ENCODE data around the gene AP4E1.
"Not testable (repeated sequence)": the region's sequence is repeated elsewhere in the genome, so short reads cannot be mapped to it uniquely, and the experiment has no call there.

AP4E1 gene

DNA sequence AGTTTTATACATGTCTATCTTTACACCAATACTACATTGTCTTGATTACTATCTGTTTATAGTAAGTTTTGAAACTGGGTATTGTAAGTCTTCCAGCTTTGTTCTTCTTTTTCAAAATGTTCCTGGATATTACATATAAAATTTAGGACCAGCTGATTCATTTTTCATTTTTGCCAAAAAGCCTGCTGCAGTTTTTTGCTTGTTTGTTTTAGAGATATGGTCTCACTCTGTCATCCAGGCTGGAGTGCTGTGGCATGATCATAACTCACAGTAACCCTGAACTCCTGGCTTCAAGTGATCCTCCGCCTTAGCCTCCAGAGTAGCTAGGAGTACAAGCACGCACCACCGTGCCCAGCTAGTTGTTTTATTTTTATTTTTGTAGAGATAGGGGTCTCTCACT, 20.4 kb upstream of the AP4E1 start:
- no peak for DNase-seq (ENCODE audit: low read depth in 1 of 2, low spot score in 1 of 2)

DNA sequence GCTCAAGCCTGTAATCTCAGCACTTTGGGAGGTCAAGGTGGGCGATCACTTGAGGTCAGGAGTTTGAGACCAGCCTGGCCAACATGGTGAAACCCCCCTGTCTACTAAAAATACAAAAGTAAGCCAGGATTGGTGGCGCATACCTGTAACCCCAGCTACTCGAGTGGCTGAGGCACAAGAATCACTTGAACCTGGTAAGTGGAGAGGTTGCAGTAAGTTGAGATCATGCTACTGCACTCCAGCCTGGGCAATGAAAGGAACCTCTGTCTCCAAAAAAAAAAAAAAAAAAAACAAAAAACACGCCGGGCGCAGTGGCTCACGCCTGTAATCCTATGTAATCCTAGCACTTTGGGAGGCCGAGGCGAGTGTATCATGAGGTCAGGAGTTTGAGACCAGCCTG, 18.9 kb upstream of the AP4E1 start:
- DNase-seq (ENCODE audit: low read depth in 1 of 2, low spot score in 1 of 2): no peak

DNA sequence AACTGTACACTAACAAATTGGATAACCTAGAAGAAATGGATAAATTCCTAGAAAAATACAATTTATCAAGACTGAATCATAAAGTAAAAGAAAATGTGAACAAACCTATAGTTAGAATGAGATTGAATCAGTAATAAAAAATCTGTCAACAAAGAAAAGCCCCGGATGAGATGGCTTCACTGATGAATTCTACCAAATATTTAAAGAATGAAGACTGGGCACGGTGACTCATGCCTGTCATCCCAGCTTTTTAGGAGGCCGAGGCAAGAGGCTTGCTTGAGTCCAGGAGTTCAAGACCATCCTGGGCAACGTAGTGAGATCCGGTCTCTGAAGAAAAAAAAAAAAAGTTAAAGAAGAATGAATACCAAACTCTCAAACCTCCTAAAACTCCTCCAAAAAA, 17.7 kb upstream of the AP4E1 start:
- no peak for DNase-seq (ENCODE audit: low read depth in 1 of 2, low spot score in 1 of 2)

DNA sequence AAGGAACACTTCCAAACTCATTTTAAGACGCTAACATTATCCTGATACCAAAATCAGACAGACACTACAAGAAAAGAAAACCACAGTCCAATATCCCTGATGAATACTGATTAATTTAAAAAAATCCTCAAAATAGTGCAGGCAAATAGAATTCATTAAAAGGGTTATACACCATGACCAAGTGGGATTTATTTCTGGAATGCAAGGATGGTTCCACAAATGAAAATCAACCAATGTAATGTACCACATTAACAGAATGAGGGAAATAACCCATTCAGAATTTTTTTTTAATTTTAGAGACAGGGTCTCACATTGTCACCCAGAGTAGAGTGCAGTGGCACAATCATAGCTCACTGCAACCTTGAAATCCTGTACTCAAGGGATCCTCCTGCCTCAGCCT, 17.3 kb upstream of the AP4E1 start:
- DNase-seq (ENCODE audit: low read depth in 1 of 2, low spot score in 1 of 2): no peak

DNA sequence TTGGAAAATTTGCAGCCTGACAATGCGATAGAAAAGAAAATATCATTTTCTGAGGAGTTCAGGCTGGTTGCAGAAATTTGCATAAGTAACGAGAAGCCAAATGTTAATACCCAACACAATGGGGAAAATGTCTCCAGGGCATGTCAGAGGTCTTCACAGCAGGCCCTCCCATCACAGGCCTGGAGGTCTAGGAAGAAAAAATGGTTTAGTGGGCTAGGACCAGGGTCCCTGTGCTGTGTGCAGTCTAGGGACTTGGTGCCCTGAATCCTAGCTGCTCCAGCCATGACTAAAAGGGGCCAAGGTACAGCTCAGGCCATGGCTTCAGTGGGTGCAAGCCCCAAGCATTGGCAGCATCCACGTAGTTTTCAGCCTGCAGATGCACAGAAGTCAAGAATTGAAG, 14.5 kb upstream of the AP4E1 start:
- DNase-seq (ENCODE audit: low read depth in 1 of 2, low spot score in 1 of 2): no peak

DNA sequence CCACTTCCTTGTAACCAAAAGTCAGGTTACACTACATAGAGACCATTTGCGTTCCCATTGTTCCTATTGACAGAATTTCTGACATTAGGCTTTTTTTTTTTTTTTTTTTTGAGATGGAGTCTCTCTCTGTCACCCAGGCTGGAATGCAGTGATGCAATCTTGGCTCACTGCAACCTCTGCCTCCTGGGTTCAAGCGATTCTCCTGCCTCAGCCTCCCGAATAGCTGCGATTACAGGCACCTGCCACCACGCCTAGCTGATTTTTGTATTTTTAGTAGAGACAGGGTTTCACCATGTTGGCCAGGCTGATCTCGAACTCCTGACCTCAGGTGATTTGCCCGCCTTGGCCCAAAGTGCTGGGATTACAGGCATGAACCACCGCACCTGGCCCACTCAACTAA, 7.1 kb upstream of the AP4E1 start:
- DNase-seq (ENCODE audit: low read depth in 1 of 2, low spot score in 1 of 2): not testable (repeated sequence)

DNA sequence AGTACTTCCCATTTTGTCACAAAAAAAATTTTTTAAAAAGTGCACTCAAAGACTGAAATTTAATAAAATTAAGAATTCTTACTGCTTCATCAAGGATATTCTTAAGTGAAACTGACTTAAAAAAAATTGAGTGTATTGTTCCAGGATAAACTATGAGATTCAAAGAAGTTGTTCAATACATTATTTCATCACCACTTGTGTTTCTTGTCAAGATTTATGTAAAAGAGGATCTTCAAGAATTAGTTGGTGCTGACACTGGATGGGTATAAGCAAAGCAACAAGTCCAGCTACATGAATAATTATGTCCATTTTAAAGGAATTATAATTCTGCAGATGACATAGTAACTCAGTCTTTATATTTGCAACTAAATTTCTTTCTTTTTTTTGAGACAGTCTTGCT, 4.3 kb upstream of the AP4E1 start:
- DNase-seq (ENCODE audit: low read depth in 1 of 2, low spot score in 1 of 2): no peak

DNA sequence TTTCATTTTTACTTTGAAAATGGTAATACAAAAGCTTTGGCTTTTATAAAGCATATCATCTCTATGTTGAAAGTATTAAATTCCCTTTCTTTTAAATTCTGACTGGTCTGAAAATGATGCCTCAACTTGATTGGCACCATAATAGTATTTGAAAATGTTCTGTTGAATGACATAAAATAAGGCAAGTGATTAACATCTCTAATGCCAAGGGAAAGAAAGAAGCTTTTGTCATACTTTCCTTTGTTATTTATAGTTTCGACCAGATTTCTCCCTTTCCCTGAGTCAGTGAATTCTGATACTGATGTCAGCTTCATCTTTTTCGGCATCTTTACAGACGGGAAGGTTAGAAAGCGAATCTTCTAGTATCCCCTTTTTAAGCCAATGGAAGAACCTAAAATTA, 3.4 kb upstream of the AP4E1 start:
- DNase-seq (ENCODE audit: low read depth in 1 of 2, low spot score in 1 of 2): no peak

DNA sequence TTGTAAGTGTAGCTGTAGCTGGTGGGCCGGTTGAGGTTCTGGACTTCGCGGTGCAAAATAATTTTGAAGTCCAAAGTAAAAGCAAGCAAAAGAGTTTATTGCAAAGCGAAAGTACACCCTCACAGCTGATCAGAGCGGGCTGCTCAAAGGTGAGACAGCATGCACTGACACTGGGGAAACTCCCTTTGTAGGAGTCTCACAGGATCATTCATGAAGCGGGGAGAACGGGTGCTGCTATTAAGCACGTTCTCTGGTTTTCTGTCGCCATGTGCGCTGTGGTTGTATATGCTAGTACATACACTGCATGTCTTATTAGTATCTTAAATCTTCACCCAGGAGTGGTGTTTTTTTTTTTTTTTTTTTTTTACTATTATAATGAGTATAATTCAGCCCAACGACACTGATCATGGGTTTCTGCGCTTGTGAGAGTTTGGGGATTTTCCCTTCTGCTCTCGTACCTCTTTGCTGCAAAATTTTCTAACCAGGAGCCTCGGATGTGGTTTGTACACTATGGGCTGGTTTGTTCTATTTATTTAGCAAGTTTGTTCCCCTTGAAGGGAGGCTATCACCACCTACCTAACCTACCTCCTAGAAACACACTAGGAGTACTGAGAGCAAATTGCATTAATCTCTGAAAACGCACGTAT, 1.4 kb upstream of the AP4E1 start:
- DNase-seq (ENCODE audit: low read depth in 1 of 2, low spot score in 1 of 2): peak; percentile 37 to 81

DNA sequence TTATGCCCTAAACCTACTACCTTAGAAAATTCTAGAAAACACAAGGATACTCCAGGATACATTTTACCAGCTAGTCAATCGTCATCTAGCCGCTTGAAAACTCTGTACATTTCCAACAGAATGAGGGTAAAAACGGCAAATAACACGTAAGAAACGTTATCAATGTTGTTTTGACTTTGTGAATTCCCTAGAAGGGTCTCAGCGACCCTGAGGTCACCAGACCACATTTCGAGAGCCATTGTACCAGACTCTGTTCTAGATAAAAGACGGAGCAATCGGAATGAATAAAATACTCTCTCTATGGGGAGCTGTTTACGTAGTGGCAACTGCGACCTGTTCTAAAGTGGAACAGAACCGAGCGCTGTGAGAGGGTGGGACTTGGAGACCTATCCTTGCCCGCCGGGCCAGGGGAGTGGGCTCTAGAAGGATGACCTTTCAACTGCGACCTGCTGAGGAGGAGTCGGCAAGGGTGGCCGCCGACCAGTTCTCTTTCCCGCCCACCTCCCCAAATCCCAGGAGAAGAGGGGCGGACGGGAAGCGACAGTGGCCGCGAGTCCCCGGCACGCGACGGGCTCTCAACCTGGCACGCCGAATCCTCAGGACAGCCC, 778 bp upstream of the AP4E1 start:
- peak in 1 of 2 donors; percentile 32 for DNase-seq (ENCODE audit: low read depth in 1 of 2, low spot score in 1 of 2)

DNA sequence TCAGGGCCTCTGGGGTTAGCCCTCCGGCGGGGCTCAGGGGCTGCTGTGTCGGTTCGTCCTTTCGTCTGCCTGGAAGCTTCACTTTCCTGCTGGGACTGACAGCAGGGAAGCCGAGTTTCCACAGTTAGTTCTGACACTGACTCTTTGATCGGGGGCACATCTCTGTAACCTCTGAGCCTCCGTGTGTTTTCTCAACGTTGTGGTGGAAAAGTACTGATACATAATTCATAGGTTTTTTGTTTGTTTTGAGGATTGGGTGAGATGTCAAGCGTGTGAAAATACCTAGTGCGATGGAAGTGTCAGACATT, 481 bp downstream of the AP4E1 start:
- DNase-seq (ENCODE audit: low read depth in 1 of 2, low spot score in 1 of 2): no peak

DNA sequence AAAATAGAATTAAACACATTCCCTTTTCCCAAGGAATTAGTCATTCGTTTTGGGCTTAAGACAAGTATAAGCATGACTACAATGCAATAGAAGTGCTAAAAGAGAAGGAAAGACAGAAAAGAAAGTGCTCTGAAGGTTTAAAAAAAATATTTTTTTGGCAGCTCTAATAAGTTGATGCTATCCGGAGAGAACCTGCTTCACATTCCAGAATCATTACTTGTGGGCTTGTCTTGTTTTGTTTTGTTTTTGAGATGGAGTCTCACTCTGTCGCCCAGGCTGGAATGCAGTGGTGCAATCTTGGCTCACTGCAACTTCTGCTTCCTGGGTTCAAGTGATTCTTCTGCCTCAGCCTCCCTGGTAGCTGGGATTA, 1.9 kb downstream of the AP4E1 start:
- not testable (repeated sequence) for DNase-seq (ENCODE audit: low read depth in 1 of 2, low spot score in 1 of 2)

DNA sequence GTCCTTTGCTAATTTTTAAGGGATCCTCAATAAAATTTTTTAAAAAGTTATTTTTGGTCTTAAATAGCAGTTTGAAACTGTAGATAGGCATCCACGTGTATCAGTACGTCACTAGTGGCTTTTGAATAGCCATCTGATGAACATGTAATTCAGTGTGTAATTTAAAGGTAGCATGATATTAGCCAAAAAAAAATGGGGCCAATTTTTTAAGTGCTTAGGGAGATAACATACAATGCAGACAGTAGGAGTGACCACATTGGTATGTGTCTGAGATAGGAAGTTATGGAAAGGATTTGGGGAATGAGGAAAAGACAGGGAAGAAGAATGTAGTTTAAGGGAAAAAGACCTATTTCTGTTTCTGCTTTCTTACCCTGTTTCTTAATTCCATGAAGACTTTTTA, 2.5 kb downstream of the AP4E1 start:
- no peak for DNase-seq (ENCODE audit: low read depth in 1 of 2, low spot score in 1 of 2)

DNA sequence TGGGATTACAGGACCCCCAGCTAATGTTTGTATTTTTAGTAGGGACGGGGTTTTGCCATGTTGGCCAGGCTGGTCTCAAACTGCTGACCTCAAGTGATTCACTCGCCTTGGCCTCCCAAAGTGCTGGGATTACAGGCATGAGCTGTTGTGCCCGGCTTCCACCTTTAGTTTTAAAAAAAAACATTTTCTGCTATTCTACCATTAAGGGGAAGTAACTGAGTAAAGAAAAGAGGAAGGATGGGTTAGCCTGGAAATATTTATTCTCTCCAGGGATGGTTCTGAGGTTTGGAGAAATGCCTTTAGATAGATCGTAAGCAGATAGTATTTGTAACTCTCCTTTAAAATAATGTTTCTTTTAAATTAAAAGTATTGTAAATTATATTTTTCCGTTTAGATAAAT, 3.1 kb downstream of the AP4E1 start:
- DNase-seq (ENCODE audit: low read depth in 1 of 2, low spot score in 1 of 2): no peak

DNA sequence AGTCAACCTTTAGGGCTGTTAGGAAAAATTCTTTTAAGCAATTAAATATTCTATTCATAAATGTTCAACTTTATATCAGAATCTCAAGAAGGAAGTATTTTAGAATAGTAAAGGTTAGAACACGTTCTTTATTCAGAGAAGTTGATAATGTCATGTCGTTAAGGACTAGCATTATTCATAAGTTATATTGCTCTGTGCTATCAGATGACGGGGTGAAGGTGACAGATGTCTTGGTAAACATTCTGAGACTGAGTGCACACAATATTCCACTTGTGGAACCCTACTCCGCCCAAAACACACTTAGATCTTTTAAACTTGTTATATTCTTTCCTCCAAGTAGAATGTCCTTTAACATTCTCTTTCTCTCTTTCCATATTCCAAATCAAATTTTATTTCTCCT, 7.9 kb downstream of the AP4E1 start:
- DNase-seq (ENCODE audit: low read depth in 1 of 2, low spot score in 1 of 2): no peak

DNA sequence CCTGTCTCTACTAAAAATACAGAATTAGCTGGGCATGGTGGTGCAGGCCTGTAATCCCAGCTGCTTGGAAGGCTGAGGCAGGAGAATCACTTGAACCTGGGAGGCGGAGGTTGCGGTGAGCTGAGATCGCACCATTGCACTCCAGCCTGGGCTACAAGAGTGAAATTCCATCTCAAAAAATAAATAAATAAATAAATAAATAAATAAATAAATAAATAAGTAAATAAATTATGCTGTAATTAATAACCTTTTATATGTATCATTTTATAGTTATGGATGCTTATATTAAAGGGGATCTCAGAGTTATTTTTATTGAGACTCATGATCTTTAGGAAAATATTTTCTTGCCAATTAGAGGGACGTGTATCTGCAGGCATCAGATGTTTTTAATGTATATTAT, 10.9 kb downstream of the AP4E1 start:
- not testable (repeated sequence) for DNase-seq (ENCODE audit: low read depth in 1 of 2, low spot score in 1 of 2)

DNA sequence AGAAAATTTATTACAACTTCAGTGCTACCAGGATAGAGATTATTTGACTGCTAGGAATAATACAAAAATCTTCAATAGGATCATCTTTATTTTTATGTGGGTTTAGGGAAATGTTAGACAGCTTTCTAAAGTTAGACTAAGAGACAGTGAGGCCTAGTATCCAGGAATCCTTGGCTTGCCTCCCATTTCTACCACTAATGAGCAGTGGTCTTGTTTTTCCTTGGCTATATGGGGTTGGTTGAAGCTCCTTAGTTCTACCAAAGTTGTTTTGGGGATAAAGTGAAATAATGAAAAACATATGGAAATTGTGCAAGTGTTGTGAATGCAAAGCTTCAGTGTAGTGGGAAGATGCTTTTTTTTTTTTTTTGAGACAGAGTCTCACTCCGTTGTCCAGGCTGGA, 16.8 kb downstream of the AP4E1 start:
- no peak for DNase-seq (ENCODE audit: low read depth in 1 of 2, low spot score in 1 of 2)

DNA sequence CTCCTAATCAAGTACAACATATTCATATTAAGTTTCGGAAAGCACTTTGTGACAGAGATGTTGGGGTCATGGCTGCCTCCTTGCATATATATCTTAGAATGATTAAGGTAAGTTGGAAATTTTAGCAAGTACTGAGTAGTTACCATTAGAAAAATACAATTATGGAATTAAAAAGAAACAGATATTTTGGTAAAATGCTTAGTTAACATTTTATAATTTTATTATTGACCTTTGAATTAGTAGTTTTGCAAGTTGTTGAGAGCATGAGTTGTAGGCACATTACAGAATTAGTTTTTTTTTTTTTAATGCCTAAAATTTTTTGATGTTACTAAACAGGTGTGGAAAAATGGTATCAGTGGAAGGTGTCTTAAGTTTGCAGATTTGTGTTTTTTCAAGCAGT, 20.6 kb downstream of the AP4E1 start:
- DNase-seq (ENCODE audit: low read depth in 1 of 2, low spot score in 1 of 2): no peak

DNA sequence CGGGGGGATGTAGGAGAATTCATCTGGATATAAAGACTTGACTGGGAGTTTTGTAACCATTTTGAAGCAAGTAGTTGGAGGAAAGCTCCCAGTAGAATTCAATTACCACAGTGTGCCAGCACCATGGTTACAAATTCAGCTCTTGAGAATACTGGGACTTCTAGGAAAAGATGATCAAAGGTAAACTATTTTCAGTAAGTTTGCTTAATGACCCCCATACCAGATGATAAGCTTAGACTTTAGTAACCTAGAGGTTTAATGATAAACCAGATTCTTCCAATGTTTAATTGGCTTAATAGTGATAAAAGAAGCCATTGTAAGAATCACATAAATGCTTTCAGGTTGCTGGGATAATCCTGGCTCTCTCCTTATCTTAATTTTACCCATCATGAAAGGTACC, 22.3 kb downstream of the AP4E1 start:
- DNase-seq (ENCODE audit: low read depth in 1 of 2, low spot score in 1 of 2): no peak

DNA sequence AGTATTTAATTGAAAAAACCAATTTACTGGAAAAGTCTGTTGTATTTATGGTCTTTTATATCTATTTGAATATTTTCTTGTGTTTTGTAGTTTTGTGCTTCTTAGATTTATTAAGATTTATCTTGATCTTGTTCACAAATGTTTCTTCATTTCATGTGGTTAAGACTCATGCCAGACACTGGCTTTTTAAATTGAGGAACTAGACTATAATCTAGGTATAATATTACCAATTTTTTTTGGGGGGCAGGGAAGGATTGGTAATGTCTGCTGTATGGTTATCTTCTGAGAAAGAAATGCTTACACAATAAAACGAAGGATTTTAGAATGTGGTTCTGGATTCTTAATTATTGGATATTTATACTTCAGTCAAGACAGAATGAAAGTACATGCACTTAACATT, 24.9 kb downstream of the AP4E1 start:
- DNase-seq (ENCODE audit: low read depth in 1 of 2, low spot score in 1 of 2): no peak

DNA sequence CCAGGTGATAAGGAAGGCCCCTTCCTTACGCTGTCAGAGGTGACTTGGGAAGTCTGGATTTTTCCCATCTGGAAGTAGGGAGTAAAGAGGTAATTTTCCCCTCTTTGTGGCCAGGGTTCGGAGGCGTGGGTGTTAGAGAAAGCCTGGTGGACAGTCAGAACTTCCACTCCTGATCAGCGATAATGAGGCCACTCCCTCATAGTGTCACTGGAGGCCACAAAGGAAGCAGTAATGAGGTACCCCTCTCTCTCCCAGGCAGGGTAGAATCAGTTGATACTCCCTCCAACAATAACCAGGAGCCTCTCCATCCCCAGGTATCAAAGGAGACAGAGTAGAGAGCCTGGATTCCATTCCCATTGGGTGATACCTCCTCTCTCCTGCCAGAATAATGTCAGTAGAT, 30.0 kb downstream of the AP4E1 start:
- no peak for DNase-seq (ENCODE audit: low read depth in 1 of 2, low spot score in 1 of 2)

DNA sequence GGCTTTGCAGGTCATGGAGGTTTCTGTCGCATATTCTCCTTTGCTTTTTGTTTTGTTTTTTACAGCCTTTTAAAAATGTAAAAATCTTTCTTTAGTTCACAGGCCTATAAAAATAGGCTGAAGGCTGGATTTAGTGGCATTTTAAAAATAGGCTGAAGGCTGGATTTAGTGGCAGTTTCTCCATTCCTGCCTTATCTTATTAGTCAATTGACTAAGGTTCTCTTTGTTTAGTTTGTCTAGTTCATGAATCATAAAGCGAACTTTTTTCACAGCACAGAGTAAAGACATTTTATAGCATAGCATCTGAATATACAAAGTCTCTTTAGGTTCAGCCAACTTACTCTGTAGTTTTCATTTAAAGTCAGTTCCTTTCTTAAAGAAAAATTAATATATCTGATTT, 31.4 kb downstream of the AP4E1 start:
- DNase-seq (ENCODE audit: low read depth in 1 of 2, low spot score in 1 of 2): no peak

DNA sequence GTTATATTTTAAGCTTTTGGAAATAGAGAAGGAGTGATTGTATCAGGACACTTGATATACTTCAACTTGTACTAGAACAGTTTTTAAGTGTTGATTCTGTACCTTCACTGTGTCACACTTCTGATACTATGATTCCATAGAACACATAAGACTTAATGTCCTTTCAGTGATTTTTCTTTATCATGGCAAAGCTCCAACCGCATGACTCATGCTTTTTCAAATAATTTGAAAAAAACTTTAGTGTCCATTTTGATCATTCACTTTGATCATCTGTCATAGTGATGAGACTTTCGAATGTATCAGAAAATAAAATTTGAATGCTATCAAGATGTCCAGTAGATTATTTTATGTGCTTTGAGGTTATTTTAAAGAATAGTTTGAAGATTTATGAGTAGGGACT, 32.0 kb downstream of the AP4E1 start:
- DNase-seq (ENCODE audit: low read depth in 1 of 2, low spot score in 1 of 2): no peak

DNA sequence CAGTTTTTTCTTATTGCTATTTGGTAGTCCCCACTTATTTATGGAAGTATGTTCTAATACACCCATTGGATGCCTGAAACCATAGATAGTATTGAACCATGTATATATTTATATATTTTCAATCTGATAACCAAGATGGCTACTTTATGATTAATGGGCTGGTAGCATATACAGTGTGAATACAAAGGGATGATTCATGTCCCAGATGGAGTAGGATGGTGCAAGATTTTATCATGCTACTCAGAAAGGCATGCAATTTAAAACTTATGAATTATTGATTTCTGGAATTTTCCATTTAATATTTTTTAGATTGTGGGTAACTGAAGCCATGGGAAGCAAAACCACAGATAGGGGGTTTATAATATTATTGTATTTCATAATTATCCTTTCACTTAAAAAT, 35.2 kb downstream of the AP4E1 start:
- no peak for DNase-seq (ENCODE audit: low read depth in 1 of 2, low spot score in 1 of 2)

Data from activated CD4-positive, alpha-beta T cell treated with anti-CD3 and anti-CD28 coated beads, Interleukin-2, amount 50 U/mL, for 24 hours (primary cell).